Measurements from ENCODE around the gene CLIP2. TPM values are rescaled to one million over a fixed set of nuclear protein-coding genes. Genes with fewer than 3 reads are reported as not detected.

CLIP2 gene
- polyA plus RNA-seq, 3 donors, result 1.1 to 5.2 (median 1.3) TPM

GRCh38 chr7:74262639-74263398, 26.4 kb upstream of the CLIP2 start:
- TF ChIP-seq CTCF (IDR thresholded peaks at IDR 0.05), result no peak
- Histone ChIP-seq H4K20me1 (ENCODE audit: insufficient read depth, low read length) (no peaks in the 10 kb centered on the region), H3K27ac (ENCODE audit: low read depth in 1 of 2, low read length in 2 of 2) (no peak overlapping the region), H3K79me2 (ENCODE audit: insufficient read depth, low read length) (no peaks in the 10 kb centered on the region), H3K9me3 (replicated peaks in 1 of 2; ENCODE audit: control insufficient read depth in 1 of 2, insufficient read depth in 1 of 2, low read length in 2 of 2) (no peaks in the 10 kb centered on the region), H3K36me3 (replicated peaks in 1 of 2; ENCODE audit: control insufficient read depth in 1 of 2, insufficient read depth in 2 of 2, low read length in 2 of 2) (no peaks in the 10 kb centered on the region), H3K4me1 (ENCODE audit: control insufficient read depth in 1 of 2, insufficient read depth in 2 of 2, low read length in 2 of 2) (peaks cover 2 to 6% of the 10 kb centered on the region in 2 donors), H3K9ac (ENCODE audit: insufficient read depth, low read length, poor library complexity, severe bottlenecking) (no peak overlapping the region), H2AFZ (ENCODE audit: insufficient read depth, low read depth, low read length, poor library complexity, severe bottlenecking) (no peak overlapping the region), H3K4me2 (replicated peaks; ENCODE audit: extremely low read depth, low read length, poor library complexity, severe bottlenecking) (no peak overlapping the region), H3K27me3 (ENCODE audit: control insufficient read depth in 2 of 2, insufficient read depth in 2 of 2, low read length in 2 of 2) (no peaks in the 10 kb centered on the region), H3K4me3 (replicated peaks in 1 of 3; ENCODE audit: low read depth in 2 of 3, low read length in 3 of 3) (no peak overlapping the region)
- Mint-ChIP-seq H3K27me3 (ENCODE audit: low read depth in 3 of 3) (peaks cover 0 to 1% (median 0%) of the 10 kb centered on the region in 3 donors), H3K4me1 (peaks cover 9% of the 10 kb centered on the region), H3K27ac (no peak overlapping the region), H3K36me3 (no peaks in the 10 kb centered on the region), H3K4me3 (no peak overlapping the region), H3K9me3 (peaks cover 0 to 3% (median 0%) of the 10 kb centered on the region in 7 donors)
- no peak for DNase-seq
- 95% methylated on average over 15 of the region's 20 CpGs for WGBS (ENCODE audit: insufficient coverage)
- intact Hi-C loops (cut with micrococcal nuclease), result no loop called here

- H3K27ac ChIP-seq (ENCODE audit: low read depth in 1 of 2, low read length in 2 of 2), result no peak overlapping the region
- Mint-ChIP-seq H3K9me3 (peaks cover 0 to 3% (median 0%) of the 10 kb centered on the region in 7 donors), H3K27me3 (ENCODE audit: low read depth in 3 of 3) (peaks cover 0 to 1% (median 0%) of the 10 kb centered on the region in 3 donors), H3K27ac (no peak overlapping the region), H3K4me3 (no peak overlapping the region), H3K36me3 (no peaks in the 10 kb centered on the region), H3K4me1 (peaks cover 9% of the 10 kb centered on the region)
- WGBS (ENCODE audit: insufficient coverage), result 94% methylated on average over 19 of the region's 21 CpGs
- intact Hi-C loops (cut with micrococcal nuclease), result no loop called here
- H3K27me3 ChIP-seq (ENCODE audit: control insufficient read depth in 2 of 2, insufficient read depth in 2 of 2, low read length in 2 of 2), result no peaks in the 10 kb centered on the region
- no peaks in the 10 kb centered on the region for H3K9me3 ChIP-seq (replicated peaks in 1 of 2; ENCODE audit: control insufficient read depth in 1 of 2, insufficient read depth in 1 of 2, low read length in 2 of 2)
- TF ChIP-seq CTCF (IDR thresholded peaks at IDR 0.05), result no peak
- H3K79me2 ChIP-seq (ENCODE audit: insufficient read depth, low read length), result no peaks in the 10 kb centered on the region
- no peak overlapping the region for H3K4me2 ChIP-seq (replicated peaks; ENCODE audit: extremely low read depth, low read length, poor library complexity, severe bottlenecking)
- no peak overlapping the region for H2AFZ ChIP-seq (ENCODE audit: insufficient read depth, low read depth, low read length, poor library complexity, severe bottlenecking)
- H4K20me1 ChIP-seq (ENCODE audit: insufficient read depth, low read length), result no peaks in the 10 kb centered on the region
- no peak overlapping the region for H3K4me3 ChIP-seq (replicated peaks in 1 of 3; ENCODE audit: low read depth in 2 of 3, low read length in 3 of 3)
- DNase-seq, result no peak
- H3K36me3 ChIP-seq (replicated peaks in 1 of 2; ENCODE audit: control insufficient read depth in 1 of 2, insufficient read depth in 2 of 2, low read length in 2 of 2), result no peaks in the 10 kb centered on the region
- no peak overlapping the region for H3K9ac ChIP-seq (ENCODE audit: insufficient read depth, low read length, poor library complexity, severe bottlenecking)
- H3K4me1 ChIP-seq (ENCODE audit: control insufficient read depth in 1 of 2, insufficient read depth in 2 of 2, low read length in 2 of 2), result peaks cover 2 to 6% of the 10 kb centered on the region in 2 donors
Observed at GRCh38 chr7:74263399-74264120, 25.6 kb upstream of the CLIP2 start.

Data from CD14-positive monocyte (primary cell).